KMS-11 (cell line): ENCODE data around the gene NME9.

Experiments used
- H2AFZ ChIP-seq: fragments of 200-600 bp; sonication (generic); 2 replicates; pipeline ENCODE4 v1.6.1; 2016; ENCODE audit warnings: antibody characterized with exemption, mixed run types, low read depth
- H3K27ac ChIP-seq: fragments of 200-600 bp; sonication (generic); 2 replicates; pipeline ENCODE4 v1.6.1; 2016; ENCODE audit warnings: mild to moderate bottlenecking, mixed run types
- H3K27me3 ChIP-seq: fragments of 200-600 bp; sonication (generic); 2 replicates; pipeline ENCODE4 v1.6.1; 2017; ENCODE audit warnings: mild to moderate bottlenecking, low read depth, mixed run types, moderate library complexity; ENCODE audit not compliant: insufficient read depth
- H3K36me3 ChIP-seq: fragments of 200-600 bp; sonication (generic); 2 replicates; pipeline ENCODE4 v1.6.1; 2017; ENCODE audit warnings: mild to moderate bottlenecking, mixed run types; ENCODE audit not compliant: insufficient read depth
- H3K4me1 ChIP-seq: fragments of 200-600 bp; sonication (generic); 2 replicates; pipeline ENCODE4 v1.6.1; 2016; ENCODE audit warnings: mild to moderate bottlenecking, low read depth, mixed run types; ENCODE audit not compliant: poor library complexity, severe bottlenecking
- H3K4me2 ChIP-seq: fragments of 200-600 bp; sonication (generic); 2 replicates; pipeline ENCODE4 v1.7.0; 2016; ENCODE audit warnings: mild to moderate bottlenecking, mixed run types
- H3K4me3 ChIP-seq: fragments of 200-600 bp; sonication (generic); IDR thresholded peaks from 2 replicates; pipeline ENCODE4 v1.6.1; 2017; ENCODE audit warnings: low read depth, low read length, mixed read lengths; ENCODE audit not compliant: insufficient read depth
- H3K79me2 ChIP-seq: fragments of 200-600 bp; sonication (generic); 2 replicates; pipeline ENCODE4 v1.6.1; 2016; ENCODE audit warnings: low read depth, mixed run types; ENCODE audit not compliant: insufficient read depth
- H3K9ac ChIP-seq: fragments of 200-600 bp; sonication (generic); 2 replicates; pipeline ENCODE4 v1.6.1; 2016; ENCODE audit warnings: mild to moderate bottlenecking, mixed run types
- H4K20me1 ChIP-seq: fragments of 200-600 bp; sonication (generic); 2 replicates; pipeline ENCODE4 v1.6.1; 2016; ENCODE audit warnings: mild to moderate bottlenecking, mixed run types; ENCODE audit not compliant: insufficient read depth
- CTCF ChIP-seq: fragments of 200-600 bp; sonication (generic); conservative IDR thresholded peaks from 2 replicates; pipeline ENCODE4 v1.6.1; 2017; ENCODE audit warnings: low read depth, mild to moderate bottlenecking, antibody characterized with exemption, low read length, moderate library complexity, mixed read lengths

The NME9 gene

GRCh38 chr3:138271189-138271794 lies 58.4 kb downstream of the NME9 start:
- no peaks in the 10 kb centered on the region for H3K36me3 ChIP-seq
- H3K27me3 ChIP-seq = no peaks in the 10 kb centered on the region
- no peak overlapping the region for H3K27ac ChIP-seq
- H3K9ac ChIP-seq = no peak overlapping the region
- H3K4me2 ChIP-seq = 0 out of 2 replicates have a peak overlapping the region, but pooled peaks have one; percentile 19
- H3K4me3 ChIP-seq = no peak overlapping the region
- H3K79me2 ChIP-seq = no peaks in the 10 kb centered on the region
- no peaks in the 10 kb centered on the region for H4K20me1 ChIP-seq
- no peak overlapping the region for H2AFZ ChIP-seq
- TF ChIP-seq CTCF = no peak
- peaks cover 18% of the 10 kb centered on the region for H3K4me1 ChIP-seq

GRCh38 chr3:138270245-138270644 lies 59.4 kb downstream of the NME9 start:
- no peak overlapping the region for H3K27ac ChIP-seq
- H3K27me3 ChIP-seq = no peaks in the 10 kb centered on the region
- H3K36me3 ChIP-seq = no peaks in the 10 kb centered on the region
- H3K79me2 ChIP-seq = no peaks in the 10 kb centered on the region
- no peaks in the 10 kb centered on the region for H4K20me1 ChIP-seq
- H3K9ac ChIP-seq = no peak overlapping the region
- H3K4me3 ChIP-seq = no peak overlapping the region
- 0 out of 2 replicates have a peak overlapping the region, but pooled peaks have one; percentile 19 for H3K4me2 ChIP-seq
- peaks cover 18% of the 10 kb centered on the region for H3K4me1 ChIP-seq
- no peak for TF ChIP-seq CTCF
- no peak overlapping the region for H2AFZ ChIP-seq

GRCh38 chr3:138267083-138267482 lies 62.6 kb downstream of the NME9 start:
- TF ChIP-seq CTCF = no peak
- Histone ChIP-seq H3K79me2 (no peaks in the 10 kb centered on the region), H3K4me1 (peaks cover 18% of the 10 kb centered on the region), H3K36me3 (no peaks in the 10 kb centered on the region), H3K4me2 (no peak overlapping the region), H3K4me3 (no peak overlapping the region), H2AFZ (no peak overlapping the region), H3K27ac (no peak overlapping the region), H3K9ac (no peak overlapping the region), H3K27me3 (no peaks in the 10 kb centered on the region), H4K20me1 (no peaks in the 10 kb centered on the region)

GRCh38 chr3:138265745-138266144 lies 63.9 kb downstream of the NME9 start:
- Histone ChIP-seq H4K20me1 (no peaks in the 10 kb centered on the region), H3K4me2 (no peak overlapping the region), H3K27ac (no peak overlapping the region), H3K4me1 (peaks cover 9% of the 10 kb centered on the region), H3K36me3 (no peaks in the 10 kb centered on the region), H2AFZ (no peak overlapping the region), H3K4me3 (no peak overlapping the region), H3K9ac (no peak overlapping the region), H3K79me2 (no peaks in the 10 kb centered on the region), H3K27me3 (no peaks in the 10 kb centered on the region)
- TF ChIP-seq CTCF = no peak
